A204.1 (cell line): ENCODE results near the gene DNM1L.
A peak's percentile ranks its signal among the peaks of the same experiment; 100 is the strongest.

ENCODE experiments used
- FAIRE-seq: peaks from 2 replicates; lab custom pipeline; 2012; peaks lifted over from hg19 to GRCh38; lab: Jason Lieb, UNC

DNM1L gene

GRCh38 chr12:32679091-32679919 is at the start of gene DNM1L:
Gene DNM1L, plus strand, starts transcription at chr12:32679301. Its CDS starts 63 bp downstream, at chr12:32679364.
- peak; percentile 85 for FAIRE-seq

GRCh38 chr12:32641287-32641901 is 37.7 kb upstream of the DNM1L start:
- no peak for FAIRE-seq

GRCh38 chr12:32644431-32644830 is 34.7 kb upstream of the DNM1L start:
- FAIRE-seq = no peak

- FAIRE-seq = no peak
These were observed 31.8 kb upstream of the DNM1L start for GRCh38 chr12:32647275-32647674.

GRCh38 chr12:32650508-32650907 is 28.6 kb upstream of the DNM1L start:
- FAIRE-seq = no peak

- no peak for FAIRE-seq
These were observed 27.7 kb upstream of the DNM1L start for GRCh38 chr12:32651151-32651955.

- no peak for FAIRE-seq
These were observed 27.2 kb upstream of the DNM1L start for GRCh38 chr12:32651956-32652210.

- FAIRE-seq = no peak
These were observed 19.1 kb upstream of the DNM1L start for GRCh38 chr12:32659908-32660440.

- no peak for FAIRE-seq
These were observed 17.4 kb upstream of the DNM1L start for GRCh38 chr12:32661706-32662105.

- no peak for FAIRE-seq
These were observed 16.4 kb upstream of the DNM1L start for GRCh38 chr12:32662665-32663064.

- FAIRE-seq = no peak
These were observed 13.1 kb upstream of the DNM1L start for GRCh38 chr12:32666018-32666417.

GRCh38 chr12:32669584-32669983 is 9.5 kb upstream of the DNM1L start:
- no peak for FAIRE-seq

GRCh38 chr12:32671930-32672780 is 6.9 kb upstream of the DNM1L start:
- FAIRE-seq = peak; percentile 97

GRCh38 chr12:32679920-32680237 is 778 bp downstream of the DNM1L start:
- FAIRE-seq = no peak

GRCh38 chr12:32680787-32681186 is 1.7 kb downstream of the DNM1L start:
- FAIRE-seq = no peak

- no peak for FAIRE-seq
These were observed 2.2 kb downstream of the DNM1L start for GRCh38 chr12:32681272-32681671.

GRCh38 chr12:32686340-32686739 is 7.2 kb downstream of the DNM1L start:
- no peak for FAIRE-seq

GRCh38 chr12:32688786-32689185 is 9.7 kb downstream of the DNM1L start:
- no peak for FAIRE-seq

- FAIRE-seq = no peak
These were observed 11.8 kb downstream of the DNM1L start for GRCh38 chr12:32690927-32691326.

GRCh38 chr12:32692358-32692757 is 13.3 kb downstream of the DNM1L start:
- no peak for FAIRE-seq

- no peak for FAIRE-seq
These were observed 13.9 kb downstream of the DNM1L start for GRCh38 chr12:32693036-32693435.

GRCh38 chr12:32695787-32696186 is 16.7 kb downstream of the DNM1L start:
- FAIRE-seq = no peak
